Breast epithelium (tissue), 4 donors: ENCODE data around the gene GSTO2. TPM values are rescaled to one million over a fixed set of nuclear protein-coding genes. Genes with fewer than 3 reads are reported as not detected.

Experiments
- DNase-seq, 2 donors: peaks; one replicate each; pipeline ENCODE4 v3.0.0-alpha.2; 2019; ENCODE audit warnings: low spot score in 2 of 2
- H3K27ac ChIP-seq, 2 donors: fragments of 200-600 bp; sonication (generic) in 1 of 2; one replicate each; pipeline ENCODE4 v1.5.1; 2016 to 2019; ENCODE audit warnings: mild to moderate bottlenecking in 1 of 2
- H3K27me3 ChIP-seq, 2 donors: fragments of 200-600 bp; sonication (generic) in 1 of 2; one replicate each; pipeline versions ENCODE4 v1.5.1 to v1.6.0; 2017 to 2019; ENCODE audit warnings: control low read depth in 1 of 2, mild to moderate bottlenecking in 1 of 2
- H3K36me3 ChIP-seq: fragments of 200-600 bp; one replicate; pipeline ENCODE4 v1.5.1; 2019
- H3K4me1 ChIP-seq, 2 donors: fragments of 200-600 bp; sonication (generic); one replicate each; pipeline ENCODE4 v1.5.1; 2016 to 2019; ENCODE audit warnings: control low read depth in 1 of 2
- H3K4me3 ChIP-seq, 3 donors: fragments of 200-600 bp; sonication (generic); 1 replicate in 2 of 3; 2 replicates in 1 of 3; pipeline ENCODE4 v1.5.1; 2016 to 2019; ENCODE audit warnings: mild to moderate bottlenecking in 3 of 3, moderate library complexity in 2 of 3
- H3K9me3 ChIP-seq, 2 donors: fragments of 200-600 bp; sonication (generic) in 1 of 2; one replicate each; pipeline ENCODE4 v1.5.1; 2016 to 2019; ENCODE audit warnings: control low read depth in 1 of 2
- POLR2A ChIP-seq: fragments of 450-650 bp; IDR thresholded peaks from one replicate; pipeline ENCODE4 v1.6.1; 2016; ENCODE audit warnings: antibody characterized with exemption, mild to moderate bottlenecking, moderate library complexity
- POLR2AphosphoS5 ChIP-seq, 3 donors: sonication (generic); formaldehyde crosslinking; IDR thresholded peaks; one replicate each; pipeline ENCODE4 v1.6.1; 2017; ENCODE audit warnings: antibody characterized with exemption in 3 of 3
- intact Hi-C: fragments of 100-400 bp; cut with DNase I; formaldehyde crosslinking; loops from one replicate; pipeline ENCODE4 v1.15.1; 2023; ENCODE audit warnings: low total_unique reads
- total RNA-seq, 3 donors: library from RNA; depleted of rRNA; stranded (reverse); fragments of >200 nt; gene quantifications; one replicate each; pipeline ENCODE4 v1.1.0, GENCODE V29; 2016
- TF ChIP-seq, protein P1 (sequence below), 3 donors: fragments of 450-650 bp; IDR thresholded peaks; one replicate each; pipeline ENCODE4 v1.5.1; 2016 to 2017; ENCODE audit warnings: antibody characterized with exemption in 3 of 3, mild to moderate bottlenecking in 3 of 3, moderate library complexity in 3 of 3

GSTO2 gene
- total RNA-seq, 3 donors from 2014 or later = 0.48 to 22.5 (median 14.1) TPM

GRCh38 chr10:104262055-104262454 is 6.9 kb upstream of the GSTO2 start:
- no peaks in the 10 kb centered on the region for H3K27me3 ChIP-seq
- H3K4me1 ChIP-seq = no peaks in the 10 kb centered on the region
- no peak overlapping the region for H3K27ac ChIP-seq
- H3K4me3 ChIP-seq = no peak overlapping the region
- intact Hi-C loops = no loop called here
- no peaks in the 10 kb centered on the region for H3K9me3 ChIP-seq
- no peak for DNase-seq
- no peaks in the 10 kb centered on the region for H3K36me3 ChIP-seq
- TF ChIP-seq POLR2AphosphoS5 (IDR thresholded peaks at IDR 0.05) = no peak
- no peak for TF ChIP-seq POLR2A
- TF ChIP-seq, protein P1, sequence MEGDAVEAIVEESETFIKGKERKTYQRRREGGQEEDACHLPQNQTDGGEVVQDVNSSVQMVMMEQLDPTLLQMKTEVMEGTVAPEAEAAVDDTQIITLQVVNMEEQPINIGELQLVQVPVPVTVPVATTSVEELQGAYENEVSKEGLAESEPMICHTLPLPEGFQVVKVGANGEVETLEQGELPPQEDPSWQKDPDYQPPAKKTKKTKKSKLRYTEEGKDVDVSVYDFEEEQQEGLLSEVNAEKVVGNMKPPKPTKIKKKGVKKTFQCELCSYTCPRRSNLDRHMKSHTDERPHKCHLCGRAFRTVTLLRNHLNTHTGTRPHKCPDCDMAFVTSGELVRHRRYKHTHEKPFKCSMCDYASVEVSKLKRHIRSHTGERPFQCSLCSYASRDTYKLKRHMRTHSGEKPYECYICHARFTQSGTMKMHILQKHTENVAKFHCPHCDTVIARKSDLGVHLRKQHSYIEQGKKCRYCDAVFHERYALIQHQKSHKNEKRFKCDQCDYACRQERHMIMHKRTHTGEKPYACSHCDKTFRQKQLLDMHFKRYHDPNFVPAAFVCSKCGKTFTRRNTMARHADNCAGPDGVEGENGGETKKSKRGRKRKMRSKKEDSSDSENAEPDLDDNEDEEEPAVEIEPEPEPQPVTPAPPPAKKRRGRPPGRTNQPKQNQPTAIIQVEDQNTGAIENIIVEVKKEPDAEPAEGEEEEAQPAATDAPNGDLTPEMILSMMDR (IDR thresholded peaks at IDR 0.05) = no peak

DNA sequence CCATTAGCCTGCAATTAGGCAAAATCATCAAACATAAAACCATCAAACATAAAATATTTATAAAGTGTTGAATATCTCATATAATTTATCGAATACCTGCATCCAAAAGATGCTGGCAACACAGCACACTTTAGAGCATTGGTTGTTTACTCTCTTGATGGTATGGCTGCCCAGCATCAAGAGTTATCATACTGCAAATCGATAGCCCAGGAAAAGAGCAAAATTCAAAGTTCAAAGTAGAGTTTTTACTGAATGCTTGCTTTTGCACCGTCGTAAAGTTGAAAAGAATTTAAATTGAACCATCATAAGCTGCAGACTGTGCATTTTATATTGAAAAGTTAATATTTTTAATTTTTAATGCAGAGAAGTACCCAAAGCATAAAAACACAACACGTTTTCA is 4.2 kb upstream of the GSTO2 start:
- no peaks in the 10 kb centered on the region for H3K36me3 ChIP-seq
- no peak overlapping the region for H3K27ac ChIP-seq
- intact Hi-C loops = no loop called here
- no peaks in the 10 kb centered on the region for H3K9me3 ChIP-seq
- no peaks in the 10 kb centered on the region for H3K27me3 ChIP-seq
- DNase-seq = no peak
- no peak for TF ChIP-seq POLR2AphosphoS5 (IDR thresholded peaks at IDR 0.05)
- TF ChIP-seq, protein P1 (IDR thresholded peaks at IDR 0.05) = no peak
- no peak for TF ChIP-seq POLR2A
- H3K4me1 ChIP-seq = no peaks in the 10 kb centered on the region
- H3K4me3 ChIP-seq = no peak overlapping the region

DNA sequence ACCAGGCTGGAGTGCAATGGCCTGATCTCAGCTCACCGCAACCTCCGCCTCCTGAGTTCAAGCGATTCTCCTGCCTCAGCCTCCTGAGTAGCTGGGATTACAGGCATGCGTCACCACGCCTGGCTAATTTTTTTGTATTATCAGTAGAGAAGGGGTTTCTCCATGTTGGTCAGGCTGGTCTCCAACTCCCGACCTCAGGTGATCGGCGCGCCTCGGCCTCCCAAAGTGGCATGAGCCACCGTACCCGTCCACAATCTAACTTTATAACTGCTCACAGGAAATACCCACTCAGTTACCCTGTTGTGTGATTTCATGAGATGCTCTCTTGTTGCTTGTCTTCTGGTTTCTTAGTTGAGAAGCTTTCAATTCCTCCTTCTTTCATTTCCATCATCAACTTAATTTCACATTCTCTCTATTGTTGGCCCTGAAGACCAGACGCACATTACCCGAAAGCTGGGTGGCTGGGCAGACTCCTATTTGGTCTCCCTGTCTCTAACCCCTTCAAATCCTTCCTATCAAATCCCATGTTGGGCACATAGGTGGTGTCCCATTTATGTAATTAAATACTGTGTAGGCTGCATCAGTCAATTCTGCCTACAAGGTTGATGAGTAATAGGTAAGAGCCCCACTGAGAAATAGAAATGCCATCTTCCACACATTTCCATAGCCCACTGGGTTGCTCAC is 1.1 kb upstream of the GSTO2 start:
- peak overlapping the region; percentile 76 to 96 for H3K27ac ChIP-seq
- DNase-seq = no peak
- H3K27me3 ChIP-seq = no peaks in the 10 kb centered on the region
- no peaks in the 10 kb centered on the region for H3K36me3 ChIP-seq
- H3K4me3 ChIP-seq = peak overlapping the region; percentile 60 to 97 (median 60)
- intact Hi-C loops = no loop called here
- H3K9me3 ChIP-seq = no peaks in the 10 kb centered on the region
- H3K4me1 ChIP-seq = no peaks in the 10 kb centered on the region
- TF ChIP-seq POLR2A (no peak), POLR2AphosphoS5 (IDR thresholded peaks at IDR 0.05) (no peak)
- TF ChIP-seq, protein P1 (IDR thresholded peaks at IDR 0.05) = no peak

DNA sequence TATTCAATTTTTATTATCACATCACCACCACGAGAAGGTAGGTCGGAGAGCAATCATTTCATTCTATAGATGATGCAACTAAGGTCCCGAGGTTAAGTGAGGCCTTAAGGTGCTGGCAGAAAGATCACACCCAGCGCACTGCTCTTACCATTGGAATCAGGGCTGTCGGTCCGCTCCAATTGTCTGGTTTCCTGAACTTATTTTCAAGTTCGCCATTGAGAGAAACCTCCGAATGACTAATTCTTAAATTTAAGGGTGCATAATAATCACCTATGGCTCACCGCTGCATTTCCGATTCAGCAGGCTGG is 625 bp upstream of the GSTO2 start:
- H3K4me3 ChIP-seq = peak overlapping the region; percentile 60 to 97 (median 60)
- no peaks in the 10 kb centered on the region for H3K9me3 ChIP-seq
- H3K4me1 ChIP-seq = no peaks in the 10 kb centered on the region
- no peaks in the 10 kb centered on the region for H3K36me3 ChIP-seq
- TF ChIP-seq POLR2A = no peak
- no peak for TF ChIP-seq POLR2AphosphoS5 (IDR thresholded peaks at IDR 0.05)
- TF ChIP-seq, protein P1 (IDR thresholded peaks at IDR 0.05) = no peak
- no peaks in the 10 kb centered on the region for H3K27me3 ChIP-seq
- intact Hi-C loops = no loop called here
- no peak for DNase-seq
- peak overlapping the region; percentile 76 to 96 for H3K27ac ChIP-seq

DNA sequence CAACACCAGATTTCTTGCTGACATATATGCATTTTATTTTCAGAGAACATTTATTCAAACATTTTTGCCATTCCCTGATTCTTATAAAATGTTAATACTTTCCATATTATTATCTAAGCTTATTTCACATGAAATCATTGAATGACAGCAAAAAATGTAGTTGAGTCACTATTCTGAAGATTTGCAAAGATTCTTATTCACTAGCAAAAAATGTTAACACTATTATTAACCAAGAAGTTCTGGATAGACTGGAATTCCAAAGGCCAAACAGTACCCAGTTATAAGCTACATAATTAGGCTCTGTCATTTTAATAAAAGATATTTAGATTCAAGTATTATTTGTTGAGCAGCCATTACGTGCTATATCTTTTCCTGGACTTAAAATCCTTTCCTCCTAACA is 4.3 kb downstream of the GSTO2 start:
- no peaks in the 10 kb centered on the region for H3K27me3 ChIP-seq
- no peak overlapping the region for H3K4me3 ChIP-seq
- intact Hi-C loops = no loop called here
- no peak for DNase-seq
- no peaks in the 10 kb centered on the region for H3K36me3 ChIP-seq
- TF ChIP-seq POLR2AphosphoS5 (IDR thresholded peaks at IDR 0.05) (no peak), POLR2A (no peak)
- TF ChIP-seq, protein P1 (IDR thresholded peaks at IDR 0.05) = no peak
- H3K27ac ChIP-seq = no peak overlapping the region
- H3K4me1 ChIP-seq = no peaks in the 10 kb centered on the region
- no peaks in the 10 kb centered on the region for H3K9me3 ChIP-seq
